ENCODE data around the gene KCNQ1.

The KCNQ1 gene

GRCh38 chr11:2423157-2424025, 21.4 kb upstream of the KCNQ1 start:
- DNase-seq (ENCODE audit: low spot score): no peak

- no peak for DNase-seq (ENCODE audit: low spot score)
Measured at GRCh38 chr11:2424811-2425495, 19.9 kb upstream of the KCNQ1 start.

GRCh38 chr11:2425506-2425905, 19.3 kb upstream of the KCNQ1 start:
- no peak for DNase-seq (ENCODE audit: low spot score)

- DNase-seq (ENCODE audit: low spot score): no peak
Measured at GRCh38 chr11:2426221-2426620, 18.6 kb upstream of the KCNQ1 start.

GRCh38 chr11:2426826-2427521, 17.8 kb upstream of the KCNQ1 start:
- DNase-seq (ENCODE audit: low spot score): no peak

- DNase-seq (ENCODE audit: low spot score): no peak
Measured at GRCh38 chr11:2427721-2428321, 17.0 kb upstream of the KCNQ1 start.

- DNase-seq (ENCODE audit: low spot score): peak; percentile 74
Measured at GRCh38 chr11:2428322-2428795, 16.4 kb upstream of the KCNQ1 start.

GRCh38 chr11:2431395-2431794, 13.4 kb upstream of the KCNQ1 start:
- DNase-seq (ENCODE audit: low spot score): no peak

GRCh38 chr11:2432171-2432621, 12.6 kb upstream of the KCNQ1 start:
- no peak for DNase-seq (ENCODE audit: low spot score)

GRCh38 chr11:2432628-2433071, 12.2 kb upstream of the KCNQ1 start:
- DNase-seq (ENCODE audit: low spot score): no peak

- DNase-seq (ENCODE audit: low spot score): no peak
Measured at GRCh38 chr11:2433106-2433925, 11.5 kb upstream of the KCNQ1 start.

- no peak for DNase-seq (ENCODE audit: low spot score)
Measured at GRCh38 chr11:2434008-2434407, 10.8 kb upstream of the KCNQ1 start.

- DNase-seq (ENCODE audit: low spot score): no peak
Measured at GRCh38 chr11:2434506-2435255, 10.1 kb upstream of the KCNQ1 start.

GRCh38 chr11:2435288-2436012, 9.4 kb upstream of the KCNQ1 start:
- no peak for DNase-seq (ENCODE audit: low spot score)

- no peak for DNase-seq (ENCODE audit: low spot score)
Measured at GRCh38 chr11:2436013-2436520, 8.7 kb upstream of the KCNQ1 start.

- no peak for DNase-seq (ENCODE audit: low spot score)
Measured at GRCh38 chr11:2436521-2437031, 8.2 kb upstream of the KCNQ1 start.

- no peak for DNase-seq (ENCODE audit: low spot score)
Measured at GRCh38 chr11:2437516-2437915, 7.3 kb upstream of the KCNQ1 start.

- no peak for DNase-seq (ENCODE audit: low spot score)
Measured at GRCh38 chr11:2439820-2440219, 5.0 kb upstream of the KCNQ1 start.

- DNase-seq (ENCODE audit: low spot score): no peak
Measured at GRCh38 chr11:2440646-2441045, 4.2 kb upstream of the KCNQ1 start.
